Prostate gland (tissue), 2 donors: ENCODE results near the gene C1orf105.

ENCODE experiments used
- POLR2A ChIP-seq: fragments of 450-650 bp; IDR thresholded peaks from one replicate; pipeline ENCODE4 v1.6.1; 2016; ENCODE audit warnings: antibody characterized with exemption, mild to moderate bottlenecking
- POLR2AphosphoS5 ChIP-seq: sonication (generic); formaldehyde crosslinking; IDR thresholded peaks from one replicate; pipeline ENCODE4 v1.6.1; 2017; ENCODE audit warnings: antibody characterized with exemption
- TF ChIP-seq, protein P1 (sequence below), 4 experiments: fragments of 200-600 bp in 2 of 4; fragments of 450-650 bp in 2 of 4; sonication (generic) in 2 of 4; IDR thresholded peaks; 1 replicate in 3 of 4; 2 replicates in 1 of 4; pipeline ENCODE4 v1.5.1; 2016 to 2019; ENCODE audit warnings: antibody characterized with exemption in 4 of 4, mild to moderate bottlenecking in 2 of 4, moderate library complexity in 2 of 4

DNA sequence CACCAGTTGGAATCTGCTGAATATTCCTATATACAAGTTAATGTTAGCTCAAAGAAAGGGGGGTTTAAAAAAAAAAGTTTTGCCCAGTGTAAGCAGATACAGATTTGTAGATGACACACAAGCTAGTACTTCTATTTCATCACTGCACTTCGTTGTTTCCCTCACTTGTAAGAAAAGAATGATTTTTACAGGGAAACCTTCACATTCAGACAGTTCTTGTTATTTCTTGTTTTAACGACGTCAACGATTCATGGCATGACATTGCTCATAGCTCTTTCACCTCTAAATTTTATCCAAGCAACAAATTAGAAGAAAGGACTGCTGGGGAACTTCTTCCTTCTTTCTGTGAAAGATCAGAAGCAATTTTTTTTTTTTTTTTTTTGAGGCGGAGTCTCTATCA, 25.7 kb upstream of the C1orf105 start:
- TF ChIP-seq, protein P1, sequence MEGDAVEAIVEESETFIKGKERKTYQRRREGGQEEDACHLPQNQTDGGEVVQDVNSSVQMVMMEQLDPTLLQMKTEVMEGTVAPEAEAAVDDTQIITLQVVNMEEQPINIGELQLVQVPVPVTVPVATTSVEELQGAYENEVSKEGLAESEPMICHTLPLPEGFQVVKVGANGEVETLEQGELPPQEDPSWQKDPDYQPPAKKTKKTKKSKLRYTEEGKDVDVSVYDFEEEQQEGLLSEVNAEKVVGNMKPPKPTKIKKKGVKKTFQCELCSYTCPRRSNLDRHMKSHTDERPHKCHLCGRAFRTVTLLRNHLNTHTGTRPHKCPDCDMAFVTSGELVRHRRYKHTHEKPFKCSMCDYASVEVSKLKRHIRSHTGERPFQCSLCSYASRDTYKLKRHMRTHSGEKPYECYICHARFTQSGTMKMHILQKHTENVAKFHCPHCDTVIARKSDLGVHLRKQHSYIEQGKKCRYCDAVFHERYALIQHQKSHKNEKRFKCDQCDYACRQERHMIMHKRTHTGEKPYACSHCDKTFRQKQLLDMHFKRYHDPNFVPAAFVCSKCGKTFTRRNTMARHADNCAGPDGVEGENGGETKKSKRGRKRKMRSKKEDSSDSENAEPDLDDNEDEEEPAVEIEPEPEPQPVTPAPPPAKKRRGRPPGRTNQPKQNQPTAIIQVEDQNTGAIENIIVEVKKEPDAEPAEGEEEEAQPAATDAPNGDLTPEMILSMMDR (IDR thresholded peaks at IDR 0.05): no peak
- no peak for TF ChIP-seq POLR2AphosphoS5
- TF ChIP-seq POLR2A: no peak
